HUES48 (cell line): ENCODE data around the gene FUT8.

Experiments
- H3K27ac ChIP-seq: one replicate; pipeline ENCODE4 v1.7.0; 2013; ENCODE audit warnings: low read depth, low read length, inconsistent platforms
- H3K27me3 ChIP-seq: 2 replicates; pipeline ENCODE4 v1.6.1; 2013; ENCODE audit warnings: mild to moderate bottlenecking, low read length; ENCODE audit not compliant: control insufficient read depth, insufficient read depth
- H3K36me3 ChIP-seq: 2 replicates; pipeline ENCODE4 v1.6.1; 2013; ENCODE audit warnings: low read length; ENCODE audit not compliant: control insufficient read depth, insufficient read depth
- H3K4me1 ChIP-seq: 2 replicates; pipeline ENCODE4 v1.6.1; 2013; ENCODE audit warnings: mild to moderate bottlenecking, low read length; ENCODE audit not compliant: control insufficient read depth, insufficient read depth
- H3K4me3 ChIP-seq: 2 replicates; pipeline ENCODE4 v1.5.1; 2013; ENCODE audit warnings: mild to moderate bottlenecking, low read depth, low read length
- H3K9ac ChIP-seq: 2 replicates; pipeline ENCODE4 v1.6.1; 2013; ENCODE audit warnings: mild to moderate bottlenecking, low read depth, low read length, moderate library complexity
- H3K9me3 ChIP-seq: 2 replicates; pipeline ENCODE4 v1.6.1; 2013; ENCODE audit warnings: low read length; ENCODE audit not compliant: control insufficient read depth, insufficient read depth

FUT8 gene

DNA sequence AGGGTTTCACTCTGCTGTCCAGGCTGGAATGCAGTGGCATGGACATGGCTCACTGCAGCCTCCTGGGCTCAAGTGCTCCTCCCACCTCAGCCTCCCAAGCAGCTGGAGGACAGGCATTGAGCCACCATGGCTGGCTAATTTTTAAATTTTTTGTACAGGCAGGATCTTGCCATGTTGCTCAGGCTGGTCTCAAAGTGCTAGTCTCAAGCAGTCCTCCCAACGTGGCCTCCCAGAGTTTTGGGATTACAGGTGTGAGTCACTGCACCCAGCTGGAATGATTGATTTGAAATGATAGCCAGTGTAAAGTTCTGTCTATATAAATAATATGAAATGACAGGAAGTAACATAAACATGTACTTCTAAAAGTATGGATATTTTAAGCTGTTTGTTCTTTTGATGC is 172.7 kb downstream of the FUT8 start:
- no peaks in the 10 kb centered on the region for H3K9me3 ChIP-seq
- no peak overlapping the region for H3K4me3 ChIP-seq
- no peaks in the 10 kb centered on the region for H3K36me3 ChIP-seq
- no peak overlapping the region for H3K27ac ChIP-seq
- no peak overlapping the region for H3K9ac ChIP-seq
- no peaks in the 10 kb centered on the region for H3K4me1 ChIP-seq
- no peaks in the 10 kb centered on the region for H3K27me3 ChIP-seq

DNA sequence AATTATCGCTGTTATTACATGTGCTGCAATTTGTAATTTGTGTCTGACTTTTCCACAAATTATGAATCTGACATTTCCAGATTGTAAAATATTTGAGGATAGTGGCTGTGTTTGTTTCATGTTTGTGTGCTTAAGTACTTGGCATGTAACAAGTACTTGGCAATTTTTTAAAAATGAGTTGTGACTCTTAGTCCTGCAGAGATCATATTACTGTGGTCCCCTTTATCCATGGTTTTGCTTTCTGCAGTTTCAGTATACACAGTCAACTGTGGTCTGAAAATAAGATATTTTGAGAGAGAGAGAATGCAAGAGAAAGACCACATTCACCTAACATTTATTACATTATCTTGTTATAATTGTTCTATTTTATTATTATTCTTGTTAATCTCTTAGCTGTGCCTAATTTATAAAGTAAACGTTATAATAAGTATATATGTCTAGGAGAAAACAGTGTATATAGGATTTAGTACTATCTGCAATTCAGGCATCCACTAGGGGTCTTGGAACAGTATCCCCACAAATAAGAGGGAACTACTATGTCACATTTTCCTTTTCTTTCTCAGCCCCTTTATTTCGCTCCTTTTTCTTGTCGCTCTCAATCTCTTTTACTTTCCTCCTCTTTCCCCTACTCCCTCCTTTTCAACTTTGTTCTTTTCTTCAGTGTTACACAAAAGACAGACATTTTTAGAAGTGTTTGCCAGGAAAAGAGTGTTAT is 176.1 kb downstream of the FUT8 start:
- no peak overlapping the region for H3K4me3 ChIP-seq
- no peaks in the 10 kb centered on the region for H3K36me3 ChIP-seq
- H3K9ac ChIP-seq = no peak overlapping the region
- no peak overlapping the region for H3K27ac ChIP-seq
- no peaks in the 10 kb centered on the region for H3K9me3 ChIP-seq
- no peaks in the 10 kb centered on the region for H3K27me3 ChIP-seq
- H3K4me1 ChIP-seq = peaks cover 21% of the 10 kb centered on the region; the same call in 1 of the 2 replicates

DNA sequence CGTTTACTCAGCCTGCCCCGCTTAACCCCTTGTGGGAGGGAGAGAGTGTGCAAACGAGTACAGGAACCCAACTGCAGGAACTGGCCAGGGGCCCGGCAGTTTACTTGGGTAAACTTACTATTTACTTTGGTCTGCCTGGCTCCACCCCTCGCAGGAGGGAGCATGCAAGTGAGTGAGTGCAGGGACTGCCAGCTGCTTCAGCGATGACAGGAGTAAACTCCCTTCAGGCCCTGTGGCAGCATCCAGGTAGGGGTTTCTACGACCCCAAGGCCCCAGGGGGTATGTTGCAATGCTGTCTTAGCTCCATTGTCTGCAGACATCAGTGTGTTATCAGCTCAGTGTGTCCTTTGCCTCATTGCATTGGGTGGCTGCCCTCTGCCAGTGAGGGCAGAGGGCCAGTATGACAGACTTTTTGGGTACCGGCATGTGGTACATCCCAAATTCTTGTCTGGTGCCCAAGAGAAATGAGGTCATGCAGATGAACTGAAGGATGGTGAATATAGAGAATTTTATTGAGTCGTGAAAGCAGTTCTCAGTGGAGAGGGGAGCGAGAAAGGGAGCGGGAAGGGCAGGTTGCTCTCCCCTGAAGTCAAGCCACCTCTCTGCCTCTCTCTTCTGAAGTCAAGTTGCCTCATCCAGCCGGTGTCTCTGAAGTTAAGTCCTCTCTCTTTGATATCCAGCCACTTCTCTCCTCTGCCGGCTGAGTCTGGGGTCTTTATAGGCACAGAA is 181.8 kb downstream of the FUT8 start:
- no peaks in the 10 kb centered on the region for H3K36me3 ChIP-seq
- H3K9me3 ChIP-seq = no peaks in the 10 kb centered on the region
- H3K27me3 ChIP-seq = no peaks in the 10 kb centered on the region
- no peak overlapping the region for H3K4me3 ChIP-seq
- no peak overlapping the region for H3K9ac ChIP-seq
- H3K4me1 ChIP-seq = peaks cover 26% of the 10 kb centered on the region; the same call in 1 of the 2 replicates
- peak overlapping the region; percentile 51 for H3K27ac ChIP-seq

GRCh38 chr14:65594882-65595237 is 182.3 kb downstream of the FUT8 start:
- H3K9me3 ChIP-seq = no peaks in the 10 kb centered on the region
- no peaks in the 10 kb centered on the region for H3K36me3 ChIP-seq
- no peak overlapping the region for H3K4me3 ChIP-seq
- no peak overlapping the region for H3K9ac ChIP-seq
- H3K4me1 ChIP-seq = peaks cover 26% of the 10 kb centered on the region; the same call in 1 of the 2 replicates
- H3K27me3 ChIP-seq = no peaks in the 10 kb centered on the region
- peak overlapping the region; percentile 28 for H3K27ac ChIP-seq

DNA sequence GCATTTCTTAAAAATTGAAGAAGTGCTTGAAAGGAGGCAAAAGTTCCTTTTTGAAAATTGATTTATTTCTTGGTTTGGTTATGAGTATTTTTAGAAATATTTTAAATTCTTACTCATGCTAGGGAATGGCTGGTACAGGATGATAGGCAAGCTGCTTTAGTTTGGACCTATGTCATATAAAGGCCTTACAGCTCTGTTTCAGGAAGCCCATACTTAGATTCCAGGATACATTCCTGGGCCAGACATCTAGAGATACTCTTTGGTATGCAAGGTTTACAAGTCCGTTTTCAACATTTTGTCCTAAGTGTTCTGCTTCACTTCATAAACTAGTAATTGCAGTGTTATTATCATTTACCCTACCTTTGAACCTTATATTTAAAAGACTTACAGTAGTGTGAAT is 186.8 kb downstream of the FUT8 start:
- Histone ChIP-seq H3K9ac (no peak overlapping the region), H3K36me3 (no peaks in the 10 kb centered on the region), H3K27ac (no peak overlapping the region), H3K27me3 (no peaks in the 10 kb centered on the region), H3K9me3 (no peaks in the 10 kb centered on the region), H3K4me3 (no peak overlapping the region), H3K4me1 (no peaks in the 10 kb centered on the region)

DNA sequence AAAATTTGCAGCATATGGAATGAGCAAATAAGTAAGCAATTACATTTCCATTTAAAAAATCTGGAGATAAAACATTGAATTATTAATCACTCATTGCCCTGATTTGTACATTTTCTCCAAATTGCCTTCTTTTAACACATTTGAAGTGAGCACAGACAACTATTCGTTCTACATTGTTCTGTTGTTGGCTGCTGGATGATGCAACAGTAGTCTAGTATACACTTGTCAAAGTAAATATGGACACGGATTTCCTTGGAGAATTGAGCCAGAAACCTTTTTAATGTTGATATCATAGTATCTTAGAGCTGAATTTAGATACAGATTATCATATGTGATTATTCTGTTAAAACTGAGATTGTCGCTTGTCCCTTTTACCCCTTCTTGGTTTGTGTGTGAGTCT is 188.2 kb downstream of the FUT8 start:
- H3K9me3 ChIP-seq = no peaks in the 10 kb centered on the region
- H3K27ac ChIP-seq = no peak overlapping the region
- H3K36me3 ChIP-seq = no peaks in the 10 kb centered on the region
- no peaks in the 10 kb centered on the region for H3K4me1 ChIP-seq
- no peak overlapping the region for H3K9ac ChIP-seq
- H3K27me3 ChIP-seq = no peaks in the 10 kb centered on the region
- H3K4me3 ChIP-seq = no peak overlapping the region

- no peaks in the 10 kb centered on the region for H3K36me3 ChIP-seq
- no peaks in the 10 kb centered on the region for H3K27me3 ChIP-seq
- no peak overlapping the region for H3K9ac ChIP-seq
- H3K27ac ChIP-seq = no peak overlapping the region
- no peaks in the 10 kb centered on the region for H3K9me3 ChIP-seq
- no peak overlapping the region for H3K4me3 ChIP-seq
- no peaks in the 10 kb centered on the region for H3K4me1 ChIP-seq
Measured at GRCh38 chr14:65604535-65604934, 192.0 kb downstream of the FUT8 start.

DNA sequence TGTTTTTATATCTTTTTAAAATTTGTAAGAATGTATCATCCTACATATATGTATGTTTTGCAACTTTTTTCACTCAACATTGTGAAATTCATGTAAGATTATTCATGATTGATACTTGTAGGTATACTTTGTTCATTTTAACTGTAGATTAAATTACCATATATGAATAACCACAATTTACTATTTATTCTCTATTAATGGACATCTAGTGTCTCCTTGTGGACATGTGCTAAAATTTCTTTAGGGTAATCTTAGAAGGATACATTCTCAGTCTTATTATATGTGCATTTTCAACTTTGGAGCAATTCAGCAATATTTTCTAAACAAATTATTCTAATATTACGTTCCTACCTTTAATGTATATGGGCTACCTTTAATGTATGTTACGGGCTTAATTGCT is 192.4 kb downstream of the FUT8 start:
- H3K27ac ChIP-seq = no peak overlapping the region
- H3K27me3 ChIP-seq = no peaks in the 10 kb centered on the region
- H3K9me3 ChIP-seq = no peaks in the 10 kb centered on the region
- H3K9ac ChIP-seq = no peak overlapping the region
- H3K36me3 ChIP-seq = no peaks in the 10 kb centered on the region
- no peaks in the 10 kb centered on the region for H3K4me1 ChIP-seq
- H3K4me3 ChIP-seq = no peak overlapping the region

GRCh38 chr14:65606460-65606859 is 193.9 kb downstream of the FUT8 start:
- Histone ChIP-seq H3K36me3 (no peaks in the 10 kb centered on the region), H3K4me3 (no peak overlapping the region), H3K9ac (no peak overlapping the region), H3K27ac (no peak overlapping the region), H3K9me3 (no peaks in the 10 kb centered on the region), H3K4me1 (no peaks in the 10 kb centered on the region), H3K27me3 (no peaks in the 10 kb centered on the region)

- no peaks in the 10 kb centered on the region for H3K36me3 ChIP-seq
Measured at GRCh38 chr14:65613131-65613650, 200.7 kb downstream of the FUT8 start.

GRCh38 chr14:65618996-65619395 is 206.5 kb downstream of the FUT8 start:
- no peaks in the 10 kb centered on the region for H3K27me3 ChIP-seq
- H3K4me1 ChIP-seq = no peaks in the 10 kb centered on the region
- H3K36me3 ChIP-seq = no peaks in the 10 kb centered on the region
- no peak overlapping the region for H3K4me3 ChIP-seq
- no peak overlapping the region for H3K9ac ChIP-seq
- no peaks in the 10 kb centered on the region for H3K9me3 ChIP-seq
- H3K27ac ChIP-seq = no peak overlapping the region

More at GRCh38 chr14:65613131-65613650, 200.7 kb downstream of the FUT8 start:
- H3K9me3 ChIP-seq = no peaks in the 10 kb centered on the region
- no peak overlapping the region for H3K27ac ChIP-seq
- H3K4me3 ChIP-seq = no peak overlapping the region
- H3K27me3 ChIP-seq = no peaks in the 10 kb centered on the region
- H3K4me1 ChIP-seq = peaks cover 2% of the 10 kb centered on the region; the same call in 1 of the 2 replicates
- no peak overlapping the region for H3K9ac ChIP-seq
